DMS153 (cell line): ENCODE measurements around the gene RAPSN.

ENCODE experiments used
- DNase-seq: peaks from one replicate; lab custom pipeline; 2025; lab: John Stamatoyannopoulos, UW

The RAPSN gene

GRCh38 chr11:47408598-47409439, 40.1 kb downstream of the RAPSN start:
- DNase-seq, result no peak

- DNase-seq, result peak; percentile 83
Measured at GRCh38 chr11:47407746-47408590, 41.0 kb downstream of the RAPSN start, which contains the start of gene SLC39A13. SLC39A13 (plus strand) TSS chr11:47408590; CDS start chr11:47410095, 1,505 bp downstream.

DNA sequence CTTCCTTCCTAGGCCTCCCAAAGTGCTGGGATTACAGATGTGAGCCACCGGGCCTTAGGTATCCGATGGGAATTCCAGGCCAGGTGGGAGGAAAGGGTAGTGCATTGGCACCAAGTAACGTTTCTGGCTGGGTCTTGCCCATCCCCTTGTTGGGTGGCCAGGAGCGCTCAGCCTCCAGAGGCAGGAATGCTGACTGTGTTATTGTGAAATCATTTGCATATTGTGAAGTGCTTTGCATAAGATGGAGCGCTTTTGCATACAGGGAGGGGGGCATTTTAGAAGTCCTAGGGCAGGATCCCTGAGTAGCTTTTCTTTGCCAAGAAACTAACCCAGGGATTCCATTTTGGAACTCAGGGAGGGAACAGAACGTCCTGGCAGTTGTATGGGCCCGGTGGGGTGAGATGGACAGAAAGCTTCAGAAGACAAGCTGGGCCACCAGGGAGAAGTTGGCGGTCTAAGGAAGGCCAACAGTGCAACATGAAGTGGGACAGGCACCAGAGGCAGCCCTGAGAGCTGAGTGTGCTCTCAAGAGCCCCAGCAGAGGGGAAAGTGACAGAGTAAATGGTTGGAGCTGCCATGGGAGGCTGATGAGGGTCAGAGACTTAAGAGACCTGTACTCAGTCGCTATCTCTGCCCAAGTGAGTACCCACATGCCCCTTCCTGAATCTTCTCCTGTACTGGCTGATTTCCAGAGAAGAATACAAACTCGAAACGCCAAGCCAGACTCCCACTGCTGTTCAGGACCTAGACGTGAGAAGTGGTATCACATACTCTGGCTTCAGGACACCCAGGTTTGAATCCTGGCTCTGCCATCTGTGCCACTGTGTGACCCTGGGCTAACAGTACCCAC, 41.8 kb downstream of the RAPSN start:
- no peak for DNase-seq

DNA sequence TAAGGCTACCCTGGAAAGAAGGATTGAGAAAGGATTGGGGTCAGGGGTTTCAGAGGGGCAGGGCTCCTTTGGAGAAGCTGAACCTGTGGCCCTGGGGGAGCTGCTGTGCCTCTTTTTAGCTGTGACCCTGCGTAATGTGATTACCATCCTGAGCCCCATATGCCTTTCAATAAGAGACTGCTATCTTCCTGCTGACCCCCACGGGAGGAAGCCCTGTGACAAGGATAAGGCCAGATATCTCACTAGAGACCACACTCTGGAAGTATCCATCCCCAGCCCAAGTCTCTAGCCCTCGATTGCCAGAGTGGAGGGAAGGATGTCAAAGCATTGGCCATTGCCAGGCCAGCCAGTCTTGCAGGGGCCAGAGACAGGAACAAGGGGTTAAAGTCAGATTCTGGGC, 45.4 kb downstream of the RAPSN start:
- no peak for DNase-seq

GRCh38 chr11:47403135-47403534, 45.8 kb downstream of the RAPSN start:
- DNase-seq, result no peak

GRCh38 chr11:47400768-47401279, 48.1 kb downstream of the RAPSN start:
- DNase-seq, result no peak

DNA sequence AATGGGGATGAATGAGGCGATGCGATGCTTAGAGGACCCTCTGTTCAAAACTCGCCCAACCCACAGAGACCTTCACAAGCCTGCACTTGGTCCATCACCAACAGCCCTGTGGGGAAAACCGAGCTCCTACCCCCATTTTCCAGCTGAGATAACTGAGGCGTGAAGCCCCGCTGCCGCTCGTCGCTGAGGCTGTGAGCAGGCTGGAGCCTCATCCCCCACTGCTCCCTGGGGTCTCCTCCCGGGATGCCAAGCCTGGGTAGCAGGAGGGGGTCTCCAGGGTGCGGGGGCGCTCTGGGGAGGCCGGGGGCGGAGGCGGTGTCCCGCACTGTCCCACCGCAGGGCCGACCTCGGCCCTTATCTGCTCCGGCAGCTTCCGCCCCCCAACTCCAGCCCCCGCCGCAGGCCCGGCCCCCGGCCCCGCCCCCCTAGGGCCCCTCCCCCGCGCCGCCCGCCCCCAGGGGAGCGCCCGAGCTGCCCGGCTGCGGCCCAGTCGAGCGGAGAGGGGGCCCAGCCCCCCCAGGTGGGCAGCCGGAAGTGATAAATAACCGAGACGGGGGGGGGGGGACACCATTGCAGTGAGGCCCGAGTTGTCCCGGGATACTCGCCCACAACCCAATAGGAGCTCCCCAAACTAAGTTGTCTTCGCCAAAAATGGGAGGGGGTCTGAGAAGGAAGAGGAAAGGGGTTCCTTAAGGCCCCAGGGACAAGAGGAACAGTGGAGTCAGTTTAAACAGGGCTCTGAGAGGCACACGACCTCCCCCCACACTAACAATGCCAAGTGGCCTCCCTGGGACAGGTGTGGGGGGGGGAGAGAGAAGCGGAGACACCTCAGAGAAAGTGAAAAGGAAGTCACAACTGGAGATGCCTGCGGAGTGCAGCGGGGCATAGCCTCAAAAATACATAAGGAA, 48.8 kb downstream of the RAPSN start:
- no peak for DNase-seq

- no peak for DNase-seq
Measured at GRCh38 chr11:47398551-47398950, 50.4 kb downstream of the RAPSN start.

DNA sequence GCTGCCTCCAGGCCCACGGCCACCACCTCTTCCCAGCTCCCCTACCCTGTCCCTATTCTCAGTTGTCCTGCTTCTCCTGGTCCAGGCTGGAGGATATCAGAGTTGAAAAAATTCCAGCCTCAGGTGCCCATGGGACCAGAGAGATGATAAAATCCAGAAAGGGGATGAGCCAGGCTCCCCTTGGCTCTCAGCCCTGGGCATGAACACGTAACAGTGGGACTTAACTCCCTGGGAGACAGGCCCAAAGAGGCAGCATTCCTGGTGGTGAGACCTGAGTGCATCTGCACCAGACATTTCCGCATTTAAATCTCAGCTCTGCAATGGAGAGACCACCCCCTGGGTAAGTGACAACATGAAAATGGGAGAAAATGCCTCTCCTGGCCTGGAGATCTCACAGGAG, 50.9 kb downstream of the RAPSN start:
- no peak for DNase-seq

- no peak for DNase-seq
Measured at GRCh38 chr11:47396049-47396320, 53.0 kb downstream of the RAPSN start.

DNA sequence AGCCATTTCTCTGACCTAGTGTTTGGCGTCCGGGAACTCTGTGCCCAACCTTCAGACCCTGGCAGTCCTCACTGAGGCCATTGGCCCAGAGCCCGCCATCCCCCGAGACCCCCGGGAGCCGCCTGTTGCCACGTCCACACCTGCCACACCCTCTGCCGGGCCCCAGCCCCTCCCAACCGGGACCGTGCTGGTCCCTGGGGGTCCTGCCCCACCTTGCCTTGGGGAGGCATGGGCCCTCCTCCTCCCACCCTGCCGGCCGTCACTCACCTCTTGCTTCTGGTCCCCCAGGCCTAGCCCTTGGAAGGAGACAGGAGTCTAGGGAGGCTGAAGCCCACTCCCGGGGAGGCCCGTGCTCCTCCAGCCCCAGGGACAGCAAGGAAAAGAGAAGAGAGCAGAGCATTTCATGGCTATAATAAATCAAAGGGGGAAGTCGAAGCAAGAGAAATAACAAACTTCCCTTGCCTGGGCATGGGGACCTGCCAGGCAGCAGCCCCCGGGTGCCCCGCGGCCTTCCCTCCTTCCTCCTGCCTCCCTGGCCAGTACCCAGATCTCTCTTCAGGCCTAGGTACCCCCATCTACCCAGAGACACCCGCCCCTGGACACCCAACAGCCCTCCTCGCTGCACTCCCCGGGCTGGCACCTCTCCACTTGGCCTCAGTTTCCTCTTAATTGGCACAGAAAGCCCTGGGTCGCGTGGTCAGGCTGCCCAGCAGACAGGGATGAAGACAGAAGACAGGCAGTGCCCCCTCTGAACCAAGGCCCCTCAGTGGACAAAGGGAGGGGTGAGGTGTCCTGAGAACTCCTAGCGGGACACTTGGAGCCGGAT, 53.5 kb downstream of the RAPSN start:
- no peak for DNase-seq

GRCh38 chr11:47394322-47395222, 54.4 kb downstream of the RAPSN start:
- DNase-seq, result no peak

- DNase-seq, result no peak
Measured at GRCh38 chr11:47394050-47394321, 55.0 kb downstream of the RAPSN start.

GRCh38 chr11:47393163-47394049, 55.5 kb downstream of the RAPSN start:
- no peak for DNase-seq

DNA sequence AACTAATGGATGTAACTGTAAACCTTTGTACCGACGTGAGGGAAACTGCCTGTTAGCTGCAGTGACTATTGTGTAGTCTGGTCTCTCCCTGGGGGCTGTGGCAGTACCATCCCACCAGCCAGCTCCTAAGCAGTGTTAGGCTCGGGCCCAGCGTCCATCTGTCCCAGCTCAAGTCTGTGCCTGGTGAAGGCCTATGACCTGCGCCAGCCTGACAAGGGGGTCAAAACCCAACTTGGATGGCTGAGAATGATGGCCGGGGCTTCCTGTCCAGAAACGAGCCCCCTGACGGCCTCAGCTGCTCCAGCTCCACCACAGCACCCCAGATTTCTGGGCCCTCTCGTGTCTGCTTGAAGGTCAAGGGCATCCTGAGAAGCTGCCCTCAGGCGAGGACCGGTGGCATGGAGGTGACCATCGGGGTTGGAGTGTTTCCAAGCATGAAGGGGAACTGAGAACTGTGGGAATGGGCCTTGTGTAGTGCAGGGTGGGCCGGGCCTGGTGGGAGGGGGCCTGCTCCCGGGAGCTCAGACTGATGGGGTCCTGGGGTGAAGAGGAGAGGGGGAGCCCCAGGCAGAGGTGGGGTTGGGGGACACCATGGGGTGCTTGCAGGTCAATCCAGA, 56.3 kb downstream of the RAPSN start:
- DNase-seq, result no peak

GRCh38 chr11:47391711-47392432, 57.1 kb downstream of the RAPSN start:
- no peak for DNase-seq

DNA sequence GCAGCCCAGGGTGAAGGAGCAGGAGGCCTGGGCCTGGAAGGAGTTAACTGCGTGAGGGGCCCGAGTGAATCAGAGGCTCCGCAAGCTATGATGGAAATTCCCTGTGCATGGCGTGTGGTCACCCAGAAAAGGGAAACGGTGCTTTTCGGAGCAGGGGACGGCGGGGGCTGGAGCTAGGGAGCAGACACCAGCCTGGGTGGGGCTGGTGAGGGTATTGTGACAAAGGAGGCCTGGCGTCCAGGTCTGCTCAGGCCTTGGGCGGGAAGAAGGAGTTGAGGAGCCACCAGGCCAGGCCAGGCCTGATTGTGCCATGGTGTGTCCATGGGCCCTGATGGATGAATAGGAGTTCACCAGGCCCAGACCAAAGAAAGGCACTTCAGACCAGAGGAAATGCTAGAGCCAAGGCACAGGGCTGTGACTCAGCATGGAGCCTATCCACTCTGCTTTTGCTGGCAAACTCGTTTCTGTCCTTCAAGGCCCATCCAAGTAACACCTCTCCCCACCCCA, 57.8 kb downstream of the RAPSN start:
- no peak for DNase-seq
